ENCODE results near the gene RPL27A.

Gene RPL27A

DNA sequence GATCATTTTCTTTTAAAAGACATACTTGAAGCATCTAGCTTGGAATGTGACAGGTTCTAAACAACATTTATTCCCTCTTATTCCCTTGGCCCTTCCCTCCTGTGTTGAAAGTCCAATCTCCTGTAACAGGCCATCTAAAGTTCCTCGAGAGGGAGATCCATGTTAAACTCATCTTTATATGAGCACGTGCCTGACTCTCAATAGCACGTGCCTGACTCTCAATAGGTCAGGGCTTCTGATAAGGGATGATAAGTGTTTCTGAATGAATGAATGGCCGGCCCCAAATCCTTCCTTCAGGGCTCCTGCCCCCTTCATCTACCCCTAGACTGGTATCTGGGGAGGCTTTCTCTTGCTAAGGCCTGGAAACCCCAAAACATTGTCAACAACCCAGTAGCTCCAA, 27.2 kb downstream of the RPL27A start:
- TF ChIP-seq, protein P1, sequence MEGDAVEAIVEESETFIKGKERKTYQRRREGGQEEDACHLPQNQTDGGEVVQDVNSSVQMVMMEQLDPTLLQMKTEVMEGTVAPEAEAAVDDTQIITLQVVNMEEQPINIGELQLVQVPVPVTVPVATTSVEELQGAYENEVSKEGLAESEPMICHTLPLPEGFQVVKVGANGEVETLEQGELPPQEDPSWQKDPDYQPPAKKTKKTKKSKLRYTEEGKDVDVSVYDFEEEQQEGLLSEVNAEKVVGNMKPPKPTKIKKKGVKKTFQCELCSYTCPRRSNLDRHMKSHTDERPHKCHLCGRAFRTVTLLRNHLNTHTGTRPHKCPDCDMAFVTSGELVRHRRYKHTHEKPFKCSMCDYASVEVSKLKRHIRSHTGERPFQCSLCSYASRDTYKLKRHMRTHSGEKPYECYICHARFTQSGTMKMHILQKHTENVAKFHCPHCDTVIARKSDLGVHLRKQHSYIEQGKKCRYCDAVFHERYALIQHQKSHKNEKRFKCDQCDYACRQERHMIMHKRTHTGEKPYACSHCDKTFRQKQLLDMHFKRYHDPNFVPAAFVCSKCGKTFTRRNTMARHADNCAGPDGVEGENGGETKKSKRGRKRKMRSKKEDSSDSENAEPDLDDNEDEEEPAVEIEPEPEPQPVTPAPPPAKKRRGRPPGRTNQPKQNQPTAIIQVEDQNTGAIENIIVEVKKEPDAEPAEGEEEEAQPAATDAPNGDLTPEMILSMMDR (IDR thresholded peaks at IDR 0.05; ENCODE audit: low read depth, low read length, missing control alignments) = no peak
- in situ Hi-C loops (cut with HindIII; ENCODE audit: low sequenced_read_pairs) = no loop called here
- H3K4me3 ChIP-seq (ENCODE audit: low read depth, low read length) = no peak overlapping the region
- no peak for DNase-seq (ENCODE audit: low read depth)

- in situ Hi-C loops (cut with HindIII; ENCODE audit: low sequenced_read_pairs) = no loop called here
- H3K4me3 ChIP-seq (ENCODE audit: low read depth, low read length) = no peak overlapping the region
- TF ChIP-seq, protein P1 (IDR thresholded peaks at IDR 0.05; ENCODE audit: low read depth, low read length, missing control alignments) = no peak
- no peak for DNase-seq (ENCODE audit: low read depth)
Observed at GRCh38 chr11:8711895-8712442, 29.4 kb downstream of the RPL27A start.

DNA sequence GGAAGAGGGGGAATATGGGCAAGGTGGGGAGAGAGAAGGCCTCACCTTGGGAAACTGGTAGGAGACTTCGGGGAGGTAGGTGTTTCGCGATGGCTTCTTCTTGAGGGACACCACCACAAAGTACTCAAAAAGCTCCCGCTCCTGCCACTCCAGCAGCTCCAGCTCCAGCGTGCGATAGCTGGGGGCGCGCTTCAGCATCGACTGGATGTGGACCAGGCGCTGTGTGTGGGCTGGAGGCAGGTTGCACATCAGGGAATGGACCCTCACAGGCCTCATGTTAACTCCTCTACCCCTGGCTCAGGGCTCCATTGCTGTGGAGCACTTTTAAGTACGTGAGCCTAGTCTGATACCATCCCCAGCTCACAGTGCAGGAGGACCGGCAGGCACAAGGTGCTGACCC, 29.9 kb downstream of the RPL27A start:
- TF ChIP-seq, protein P1 (IDR thresholded peaks at IDR 0.05; ENCODE audit: low read depth, low read length, missing control alignments) = no peak
- H3K4me3 ChIP-seq (ENCODE audit: low read depth, low read length) = no peak overlapping the region
- no peak for DNase-seq (ENCODE audit: low read depth)
- in situ Hi-C loops (cut with HindIII; ENCODE audit: low sequenced_read_pairs) = no loop called here

GRCh38 chr11:8713760-8714454, 31.3 kb downstream of the RPL27A start:
- no peak for DNase-seq (ENCODE audit: low read depth)
- no peak overlapping the region for H3K4me3 ChIP-seq (ENCODE audit: low read depth, low read length)
- TF ChIP-seq, protein P1 (IDR thresholded peaks at IDR 0.05; ENCODE audit: low read depth, low read length, missing control alignments) = no peak
- in situ Hi-C loops (cut with HindIII; ENCODE audit: low sequenced_read_pairs) = no loop called here

GRCh38 chr11:8714622-8715225, 32.1 kb downstream of the RPL27A start:
- no peak for DNase-seq (ENCODE audit: low read depth)
- TF ChIP-seq, protein P1 (IDR thresholded peaks at IDR 0.05; ENCODE audit: low read depth, low read length, missing control alignments) = no peak
- no peak overlapping the region for H3K4me3 ChIP-seq (ENCODE audit: low read depth, low read length)
- in situ Hi-C loops (cut with HindIII; ENCODE audit: low sequenced_read_pairs) = no loop called here

GRCh38 chr11:8715501-8715900, 32.9 kb downstream of the RPL27A start:
- in situ Hi-C loops (cut with HindIII; ENCODE audit: low sequenced_read_pairs) = no loop called here
- TF ChIP-seq, protein P1 (IDR thresholded peaks at IDR 0.05; ENCODE audit: low read depth, low read length, missing control alignments) = no peak
- no peak for DNase-seq (ENCODE audit: low read depth)
- no peak overlapping the region for H3K4me3 ChIP-seq (ENCODE audit: low read depth, low read length)

Measured in astrocyte of the cerebellum (primary cell).